ENCODE data around the gene MOB2. TPM values are rescaled to one million over a fixed set of nuclear protein-coding genes. Genes with fewer than 3 reads are reported as not detected.

Gene MOB2
- total and polyA plus RNA-seq, 9 of the 15 experiments (the other 6 are each of a cell fraction or from before 2014, with no cell fraction given) = 0.17 to 36.8 (median 19.2) TPM

- intact Hi-C loops (cut with micrococcal nuclease) = no loop called here
- Histone ChIP-seq H3K4me3 (no peak overlapping the region), H3K4me2 (ENCODE audit: insufficient read depth, low read length) (peak overlapping the region; percentile 59), H3K79me2 (ENCODE audit: control insufficient read depth, insufficient read depth, low read length) (peaks cover 21% of the 10 kb centered on the region), H3K27ac (ENCODE audit: extremely low read depth, low read depth, low read length) (peak overlapping the region; percentile 29; the same call in 1 of the 3 replicates), H4K20me1 (replicated peaks; ENCODE audit: control insufficient read depth, insufficient read depth, low read length) (peaks cover 57% of the 10 kb centered on the region), H3K36me3 (ENCODE audit: control insufficient read depth, insufficient read depth, low read length) (no peaks in the 10 kb centered on the region), H2AFZ (ENCODE audit: low read depth, low read length) (no peak overlapping the region; the same call in 1 of the 2 replicates), H3K27me3 (ENCODE audit: control insufficient read depth in 2 of 2, insufficient read depth in 2 of 2, low read length in 2 of 2) (no peaks in the 10 kb centered on the region), H3K9me1 (ENCODE audit: control insufficient read depth, insufficient read depth, low read length) (peaks cover 4% of the 10 kb centered on the region), H3K9me3 (replicated peaks; ENCODE audit: control insufficient read depth, insufficient read depth, low read depth, low read length) (no peaks in the 10 kb centered on the region), H3K4me1 (replicated peaks in 1 of 2; ENCODE audit: control insufficient read depth in 2 of 2, insufficient read depth in 2 of 2, low read length in 2 of 2) (peaks cover 17 to 52% of the 10 kb centered on the region in 2 experiments), H3K9ac (ENCODE audit: insufficient read depth in 1 of 2, low read depth in 2 of 2, low read length in 2 of 2) (peak overlapping the region in 1 of 2 experiments; percentile 41; a peak in 3 of 4 replicates)
- peak in 3 of 4 experiments; percentile 54 to 72 (median 66) for DNase-seq (ENCODE audit: extremely low read depth in 1 of 4, low spot score in 3 of 4)
- ChIA-PET CTCF (ENCODE audit: low intra/inter-chr PET ratio) (no interaction called here), POLR2A (interaction anchor here (0.6 to 1.0 kb wide), 4 partner anchors 9 to 596 kb away, joined by 3 to 7 read pairs (median 4); no protein-coding TSS in a partner anchor)
- peak; percentile 43 for ATAC-seq
- no TSS peak for BruUV-seq (replicated peaks)
- in situ Hi-C loops (cut with MboI) = no loop called here
- peak; percentile 89 for FAIRE-seq
- WGBS (ENCODE audit: insufficient coverage, low coverage, missing lambda C conversion rate) = 13% methylated on average over 19 of the region's 19 CpGs
- peak; percentile 43 for TF ChIP-seq TEAD4 (IDR thresholded peaks at IDR 0.05; ENCODE audit: low read length)
- no peak for TF ChIP-seq TEAD4 (CRISPR knock-in tag; IDR thresholded peaks at IDR 0.05; ENCODE audit: borderline replicate concordance)
- TF ChIP-seq CBFA2T2 (conservative IDR thresholded peaks at IDR 0.05) = peak; percentile 60
- 0 out of 2 replicates have a peak, but pooled peaks have one; percentile 12 for TF ChIP-seq ZBTB7A (IDR thresholded peaks at IDR 0.05; ENCODE audit: borderline replicate concordance, control insufficient read depth, low read depth, low read length)
- 0 out of 4 replicates have a peak, but pooled peaks of 1 of the 2 experiments have one; percentile 5 for TF ChIP-seq HDAC1 (IDR thresholded peaks at IDR 0.05)
- 0 out of 2 replicates have a peak, but pooled peaks have one; percentile 16 for TF ChIP-seq MYC (IDR thresholded peaks at IDR 0.05; ENCODE audit: low read depth, low read length)
- TF ChIP-seq MYC (CRISPR knock-in tag; IDR thresholded peaks at IDR 0.05; ENCODE audit: borderline replicate concordance, low read depth) = no peak
- TF ChIP-seq MAFK (IDR thresholded peaks at IDR 0.05; ENCODE audit: low read length) = peak; percentile 23; the same call in 1 of the 2 replicates
- peak; percentile 37 for TF ChIP-seq EGR1 (conservative IDR thresholded peaks at IDR 0.05)
- peak; percentile 38; the same call in 1 of the 2 replicates for TF ChIP-seq TAL1 (IDR thresholded peaks at IDR 0.05)
- peak; percentile 44; the same call in 1 of the 2 replicates for TF ChIP-seq MGA (IDR thresholded peaks at IDR 0.05)
- peak; percentile 35; the same call in 1 of the 2 replicates for TF ChIP-seq MAFF (IDR thresholded peaks at IDR 0.05; ENCODE audit: low read length)
Measured at GRCh38 chr11:1520663-1521267, 34.2 kb upstream of the MOB2 start.
